Measurements from ENCODE around the gene HDAC7.
"Not testable (repeated sequence)": the region's sequence is repeated elsewhere in the genome, so short reads cannot be mapped to it uniquely, and the experiment has no call there.

Gene HDAC7

DNA sequence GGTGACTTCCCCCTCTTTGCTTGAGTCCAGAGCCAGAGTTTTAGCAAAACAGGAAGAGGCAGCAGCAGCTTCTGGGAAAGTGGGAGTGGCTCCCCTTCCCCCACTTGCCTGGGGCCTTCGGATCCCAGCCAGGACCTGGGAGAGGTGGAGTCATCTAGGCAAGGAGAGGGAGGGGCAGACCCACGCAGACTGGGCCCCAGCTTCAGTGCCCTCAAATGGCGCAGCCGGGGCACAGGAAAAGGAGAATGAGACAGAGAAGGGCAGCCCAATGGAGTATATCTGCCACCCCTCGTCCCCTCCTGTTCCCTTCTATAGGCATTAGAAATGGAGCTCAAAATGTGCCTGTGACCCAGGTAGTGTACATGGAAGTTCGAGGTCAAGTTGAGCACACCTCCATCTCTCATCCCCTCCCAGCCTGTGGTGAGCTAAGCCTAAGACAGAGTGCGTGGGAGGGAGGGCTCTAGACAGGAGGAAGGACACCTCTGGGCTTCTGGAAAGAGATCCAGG is 9.3 kb upstream of the HDAC7 start:
- peak; percentile 75 for DNase-seq (ENCODE audit: low read depth)

DNA sequence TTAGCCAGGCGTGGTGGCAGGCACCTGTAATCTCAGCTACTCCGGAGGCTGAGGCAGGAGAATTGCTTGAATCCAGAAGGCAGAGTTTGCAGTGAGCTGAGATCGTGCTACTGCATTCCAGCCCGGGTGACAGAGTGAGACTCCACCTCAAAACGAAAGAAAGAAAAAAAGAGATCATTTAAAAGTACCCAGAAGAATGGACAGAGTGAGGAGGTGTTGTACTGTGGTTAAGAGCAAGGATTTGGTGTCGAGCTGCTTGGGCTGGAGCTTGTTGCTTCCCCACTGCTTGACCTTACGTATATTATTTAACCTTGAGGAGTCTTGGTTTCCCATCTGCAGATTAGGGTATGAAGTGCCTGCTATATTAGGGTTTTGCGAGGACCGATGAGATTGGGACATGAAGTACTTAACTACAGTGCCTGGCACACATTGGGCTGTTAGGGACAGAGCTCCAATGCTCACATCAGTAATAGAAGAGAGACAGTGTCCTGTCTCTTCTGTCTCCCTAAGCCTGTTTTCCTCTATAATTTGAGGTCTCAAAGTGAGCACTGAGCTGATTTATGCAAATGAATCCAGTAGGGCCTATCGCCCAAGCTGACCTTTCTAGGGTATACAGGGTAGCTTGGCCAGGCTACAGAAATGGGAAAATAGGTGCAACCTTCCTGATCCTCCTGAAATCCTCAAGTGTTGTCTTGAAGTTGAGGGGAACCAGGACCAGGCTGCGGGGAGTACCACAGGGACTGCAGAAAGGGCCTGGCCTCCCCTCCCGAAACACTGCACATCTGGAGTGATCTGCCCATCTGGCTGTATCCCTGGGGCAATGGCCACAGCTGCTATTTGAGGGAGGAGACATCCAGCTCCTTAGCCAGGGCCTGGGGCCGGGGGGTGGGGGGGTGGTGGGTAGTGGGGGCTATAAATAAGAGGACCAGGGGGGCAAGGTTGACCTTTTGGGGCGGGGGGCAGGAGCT is 8.6 kb upstream of the HDAC7 start:
- DNase-seq (ENCODE audit: low read depth), result no peak

DNA sequence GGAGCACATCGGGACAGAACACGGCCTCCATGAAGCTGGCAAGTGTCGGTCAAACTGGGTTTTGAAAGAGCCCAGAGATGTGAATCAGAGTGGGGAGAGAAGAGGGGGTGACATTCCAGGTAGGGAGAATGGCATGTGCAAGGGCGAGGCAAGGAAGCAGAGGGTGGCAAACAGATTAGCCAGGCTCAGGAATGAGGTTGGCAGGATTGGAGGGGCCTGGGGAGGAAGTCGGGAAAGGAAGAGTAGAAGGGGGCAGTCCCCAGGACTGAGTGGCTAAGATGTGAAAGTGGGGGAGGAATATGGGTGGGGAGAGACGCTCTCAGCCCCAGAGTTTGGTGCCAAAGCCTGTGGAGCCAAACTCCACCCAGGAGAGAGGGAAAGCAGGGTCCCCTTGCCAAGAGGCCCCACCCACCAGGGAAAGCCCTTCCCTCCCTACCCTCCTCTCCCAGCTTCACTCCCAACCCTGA is 5.5 kb upstream of the HDAC7 start:
- no peak for DNase-seq (ENCODE audit: low read depth)

DNA sequence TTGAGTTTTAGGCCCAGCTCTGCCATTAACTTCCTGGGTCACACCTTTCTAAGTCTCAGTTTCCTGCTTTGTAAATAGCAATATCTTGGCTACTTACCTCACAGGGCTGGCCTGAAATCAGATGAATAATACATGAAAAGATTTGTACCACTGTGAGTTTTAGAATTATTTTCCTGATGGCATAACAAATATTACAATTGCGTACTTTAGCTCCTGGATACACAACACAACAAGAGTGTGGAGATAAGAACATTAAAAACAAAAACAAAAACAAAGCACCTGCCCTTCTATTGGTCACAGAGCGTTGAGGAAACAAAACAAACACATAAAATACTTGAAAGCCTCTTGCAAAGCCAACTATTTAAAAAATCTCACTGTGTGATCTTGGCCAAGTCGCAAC is 4.9 kb upstream of the HDAC7 start:
- no peak for DNase-seq (ENCODE audit: low read depth)

DNA sequence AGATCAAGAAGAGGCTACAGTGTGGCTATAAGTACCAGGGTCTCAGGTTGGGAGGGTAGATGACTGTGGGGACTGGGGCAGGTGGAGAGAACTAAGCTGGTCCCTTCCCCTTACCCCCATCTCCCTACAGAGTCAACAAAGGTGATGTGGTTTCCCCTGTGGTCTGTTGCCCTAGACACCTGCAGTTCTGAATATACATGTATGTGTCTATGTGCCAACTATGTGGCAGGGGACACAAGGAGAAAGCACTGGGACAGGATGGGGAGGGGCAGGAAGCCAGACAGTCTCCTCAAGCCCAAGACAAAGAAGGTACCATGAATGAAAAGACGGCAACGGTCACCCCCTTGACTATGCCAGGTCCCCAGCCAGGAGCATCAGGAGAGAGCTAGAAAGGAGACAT is 4.5 kb upstream of the HDAC7 start:
- no peak for DNase-seq (ENCODE audit: low read depth)

DNA sequence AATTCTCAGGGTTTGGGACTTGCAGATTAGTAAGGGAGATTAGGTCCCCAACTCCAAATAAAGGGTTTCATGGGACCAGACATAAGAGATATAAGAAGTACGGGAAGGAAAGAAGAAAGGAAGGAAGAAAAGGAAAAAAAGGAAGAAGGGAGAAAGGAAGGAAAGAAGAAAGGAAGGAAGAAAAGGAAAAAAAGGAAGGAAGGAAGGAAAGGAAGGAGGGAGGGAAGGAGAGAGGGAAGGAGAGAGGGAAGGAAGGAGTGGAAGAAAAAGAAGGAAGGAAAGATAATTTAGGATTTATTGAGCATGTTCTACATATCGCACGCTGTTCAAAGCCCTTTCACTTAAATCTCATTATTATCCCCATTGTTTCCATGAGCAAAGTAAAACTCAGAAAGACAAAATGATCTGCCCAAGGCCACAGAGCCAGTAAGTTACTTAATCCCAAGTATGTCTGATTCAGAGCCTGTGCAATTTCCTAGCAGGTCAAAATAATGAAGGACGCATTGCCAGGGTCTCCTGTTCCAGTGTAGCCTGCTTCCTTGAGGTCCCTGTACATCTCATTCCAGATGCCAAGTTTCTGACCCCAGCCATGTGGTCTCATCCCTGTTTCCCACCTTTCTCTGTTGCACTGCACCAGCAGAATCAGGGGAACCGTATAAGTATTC is 3.9 kb upstream of the HDAC7 start:
- DNase-seq (ENCODE audit: low read depth), result peak; percentile 74

DNA sequence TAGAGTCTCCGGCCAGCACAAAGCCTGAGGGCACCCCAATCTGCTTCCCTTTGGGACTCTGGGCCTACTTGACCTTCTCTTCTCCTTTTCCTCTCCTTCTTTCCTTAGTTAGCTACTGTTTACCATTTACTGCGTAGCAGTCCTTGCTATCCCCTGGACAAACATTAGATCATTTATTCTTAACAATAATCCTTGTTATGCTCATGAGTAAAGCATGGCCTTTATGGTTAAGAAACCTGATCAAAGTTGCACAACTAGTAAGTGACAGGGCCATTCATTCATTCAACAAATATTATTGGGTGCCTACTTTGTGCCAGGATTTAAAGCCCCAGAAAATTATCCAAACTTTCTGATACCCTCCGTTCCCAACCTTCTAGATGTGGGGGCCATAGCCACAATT is 3.2 kb upstream of the HDAC7 start:
- no peak for DNase-seq (ENCODE audit: low read depth)

DNA sequence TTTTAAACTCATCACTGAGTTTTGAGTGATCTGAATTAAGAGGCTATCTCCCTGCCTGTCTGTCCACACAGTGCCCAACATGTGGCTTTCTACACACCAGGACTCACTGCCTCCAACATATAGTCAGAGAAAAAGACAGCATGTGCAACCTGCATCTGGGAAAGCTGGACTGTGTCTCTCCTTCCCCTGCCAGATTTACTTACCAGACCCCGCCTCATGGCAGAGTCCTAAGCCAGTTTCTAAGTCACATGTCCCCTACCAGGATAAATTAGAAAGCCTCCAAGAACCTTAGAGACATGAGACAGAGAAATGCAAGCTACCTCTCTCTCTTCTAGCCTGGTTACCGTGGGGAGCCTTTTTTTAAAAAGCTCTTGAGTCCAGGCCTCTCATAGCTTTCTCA is 2.7 kb upstream of the HDAC7 start:
- no peak for DNase-seq (ENCODE audit: low read depth)

DNA sequence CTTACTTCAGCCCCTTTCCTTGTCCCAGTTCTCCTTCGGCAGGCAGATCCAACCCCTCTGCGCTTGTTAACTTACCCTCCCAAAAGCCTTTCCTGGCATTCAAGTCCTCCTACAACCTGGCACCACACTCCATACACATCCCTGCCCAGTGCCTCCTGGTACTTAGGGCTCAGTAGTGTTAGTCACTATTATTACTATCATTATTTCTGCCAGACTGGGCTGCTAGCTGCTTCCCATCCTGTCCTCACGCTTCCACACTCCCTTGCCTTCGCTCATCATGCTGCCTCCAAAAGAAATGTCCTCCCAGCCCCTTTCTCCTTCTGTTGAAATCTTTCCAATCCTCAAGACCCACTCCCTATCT is 1.6 kb upstream of the HDAC7 start:
- DNase-seq (ENCODE audit: low read depth), result peak; percentile 65

DNA sequence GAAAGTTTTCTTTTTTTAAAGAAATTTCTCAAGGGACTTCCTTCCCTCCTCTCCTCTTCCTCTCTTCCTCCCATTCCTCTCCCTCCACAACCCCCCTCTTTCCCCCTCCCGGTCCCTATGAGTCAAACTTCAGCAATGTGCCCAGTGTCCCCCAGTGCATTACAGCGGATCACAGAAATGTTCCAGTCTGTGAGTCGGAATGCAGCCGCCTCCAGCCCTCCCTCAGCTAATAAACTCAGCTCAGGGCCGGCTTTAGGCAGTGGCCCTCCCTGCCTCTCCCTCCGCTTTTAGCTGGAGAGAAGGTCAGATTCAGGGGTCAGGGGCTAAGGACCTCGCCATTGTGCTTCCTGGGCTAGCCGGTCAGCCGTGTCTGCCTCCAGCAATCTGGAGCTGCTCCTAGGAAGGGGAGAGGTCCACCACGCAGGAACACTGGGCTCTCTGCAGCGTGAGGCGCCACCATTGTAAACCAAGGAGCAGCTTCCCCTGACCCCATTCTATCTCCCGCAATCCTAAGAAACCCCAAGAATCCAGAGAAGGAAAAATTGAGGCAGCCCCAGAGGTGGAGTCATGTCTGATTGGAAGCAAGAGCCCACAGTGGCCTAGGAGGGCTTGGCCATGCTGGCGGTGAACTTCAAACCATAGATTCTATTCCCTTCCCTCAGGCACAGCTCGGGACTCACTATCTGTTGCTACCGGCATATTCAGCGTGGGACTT is 1.1 kb upstream of the HDAC7 start:
- peak; percentile 97 for DNase-seq (ENCODE audit: low read depth)

DNA sequence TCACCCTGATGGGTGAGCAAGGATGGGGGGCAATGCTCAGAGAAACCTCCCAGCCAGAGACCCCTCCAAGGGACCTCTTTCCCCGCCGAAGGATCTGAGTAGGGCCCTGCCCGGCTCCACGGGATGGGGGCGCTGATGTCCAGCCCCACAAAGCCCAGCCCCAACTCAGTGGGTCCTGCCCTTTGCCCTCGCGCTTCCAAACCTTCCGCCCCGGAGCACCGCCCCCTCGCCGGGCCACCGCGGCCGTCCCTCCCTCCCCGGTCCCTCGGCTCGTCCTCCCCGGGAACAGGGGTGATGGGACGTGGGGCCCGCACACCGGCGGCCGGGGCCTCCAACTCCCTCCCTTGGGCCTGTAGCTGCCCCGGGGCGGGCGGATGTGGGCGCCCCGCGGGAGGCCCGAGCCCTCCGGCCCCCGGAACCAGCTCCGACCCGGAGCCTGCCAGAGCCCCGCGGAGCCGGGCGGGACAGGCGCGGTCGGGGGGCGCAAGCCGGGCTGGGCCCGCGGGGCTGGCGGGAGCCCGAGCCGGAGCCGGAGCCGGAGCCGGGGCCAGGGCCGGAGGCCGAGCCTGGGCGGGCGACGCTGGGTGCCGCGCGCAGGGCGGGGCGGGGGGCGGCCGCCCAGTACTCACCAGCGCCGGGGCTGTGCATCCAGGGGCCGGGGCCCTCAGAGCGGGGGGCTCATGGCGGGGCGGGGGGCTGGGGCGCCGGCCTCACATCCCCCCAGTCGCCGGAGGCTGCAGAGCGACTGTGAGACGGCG is 386 bp downstream of the HDAC7 start:
- no peak for DNase-seq (ENCODE audit: low read depth)

DNA sequence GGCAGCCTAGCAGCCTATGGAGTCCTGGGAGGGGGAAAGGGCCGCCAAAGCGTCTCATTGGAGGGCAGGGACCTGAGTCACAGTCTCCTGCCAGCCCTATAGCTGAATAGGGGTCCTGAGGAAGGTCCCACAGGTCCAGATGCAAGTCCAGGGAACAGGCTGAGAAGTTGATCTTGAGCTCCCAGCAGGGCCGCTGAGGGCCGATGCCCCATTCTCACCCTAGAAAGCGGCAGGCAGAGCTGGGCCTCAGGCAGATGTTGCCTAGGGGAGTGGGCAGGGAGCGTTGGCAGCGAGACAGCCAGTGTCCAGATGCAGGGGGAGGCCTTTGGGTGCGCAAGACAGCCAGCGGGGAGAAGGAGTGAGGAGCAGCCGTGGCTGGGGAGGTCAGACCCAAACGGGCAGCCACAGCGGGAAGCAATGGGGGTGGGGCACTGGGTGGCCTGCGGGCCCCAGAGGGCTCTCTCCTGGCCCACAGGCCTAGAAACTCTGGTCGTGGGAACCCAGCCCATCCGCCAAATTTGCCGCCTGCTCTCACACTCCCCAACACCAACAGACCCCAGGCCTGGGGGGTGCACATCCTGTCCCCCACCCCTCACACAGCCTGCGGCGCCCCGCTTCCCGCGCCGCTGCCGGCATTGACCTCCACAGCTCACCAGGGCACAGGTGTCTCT is 1.1 kb downstream of the HDAC7 start:
- DNase-seq (ENCODE audit: low read depth), result no peak

DNA sequence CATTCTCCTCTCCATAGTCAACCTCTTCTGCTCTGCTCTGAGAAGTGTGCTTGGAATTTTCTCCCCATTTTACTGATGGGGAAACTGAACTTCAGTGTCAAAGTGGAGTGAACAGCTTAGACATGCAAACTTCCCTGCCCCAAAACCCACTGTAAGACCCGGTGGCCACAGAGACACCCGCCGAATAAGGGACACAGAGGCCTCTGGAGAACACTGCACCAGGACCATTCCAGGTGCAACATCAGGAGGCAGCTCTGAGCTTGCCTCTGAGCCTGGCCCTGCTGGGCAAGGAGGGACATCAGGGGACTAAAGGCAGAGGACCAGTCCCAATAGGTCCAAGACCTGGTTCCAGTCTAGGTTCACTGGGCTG is 1.7 kb downstream of the HDAC7 start:
- DNase-seq (ENCODE audit: low read depth), result no peak

DNA sequence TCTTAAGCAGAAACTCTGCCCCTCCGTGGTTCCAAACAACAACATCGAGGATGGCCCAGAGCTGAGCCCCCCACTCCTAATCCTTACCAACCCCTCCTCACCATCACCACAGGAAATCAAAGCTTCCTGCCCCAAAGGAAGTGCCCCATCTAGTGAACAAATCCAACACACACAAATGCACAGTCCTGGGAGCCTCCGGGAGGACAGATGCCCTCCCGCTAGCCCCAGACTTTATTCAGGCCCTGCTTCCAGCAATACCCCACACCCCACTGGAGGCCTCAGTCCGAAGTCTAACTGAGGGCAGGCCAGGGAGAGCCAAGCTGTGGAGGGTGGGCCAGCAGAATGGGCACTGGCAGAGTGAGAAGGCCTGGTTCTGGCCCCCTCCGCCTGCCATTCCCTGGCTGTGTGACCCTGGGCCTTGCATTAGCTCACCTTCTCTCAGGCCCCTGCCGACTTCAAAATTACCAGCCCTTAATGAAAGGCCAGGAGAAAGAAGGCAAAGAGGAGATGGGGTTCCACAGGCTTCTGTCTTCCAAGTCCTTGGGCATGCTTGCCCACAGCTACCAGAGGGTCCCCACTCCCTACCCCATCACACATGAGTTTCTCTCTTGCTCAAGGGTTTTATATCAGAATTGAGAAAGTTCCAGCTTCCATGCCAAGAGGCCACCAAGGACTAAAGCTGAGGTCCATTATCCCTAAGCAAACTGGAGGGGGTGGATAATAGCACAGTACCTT is 2.3 kb downstream of the HDAC7 start:
- DNase-seq (ENCODE audit: low read depth), result no peak

DNA sequence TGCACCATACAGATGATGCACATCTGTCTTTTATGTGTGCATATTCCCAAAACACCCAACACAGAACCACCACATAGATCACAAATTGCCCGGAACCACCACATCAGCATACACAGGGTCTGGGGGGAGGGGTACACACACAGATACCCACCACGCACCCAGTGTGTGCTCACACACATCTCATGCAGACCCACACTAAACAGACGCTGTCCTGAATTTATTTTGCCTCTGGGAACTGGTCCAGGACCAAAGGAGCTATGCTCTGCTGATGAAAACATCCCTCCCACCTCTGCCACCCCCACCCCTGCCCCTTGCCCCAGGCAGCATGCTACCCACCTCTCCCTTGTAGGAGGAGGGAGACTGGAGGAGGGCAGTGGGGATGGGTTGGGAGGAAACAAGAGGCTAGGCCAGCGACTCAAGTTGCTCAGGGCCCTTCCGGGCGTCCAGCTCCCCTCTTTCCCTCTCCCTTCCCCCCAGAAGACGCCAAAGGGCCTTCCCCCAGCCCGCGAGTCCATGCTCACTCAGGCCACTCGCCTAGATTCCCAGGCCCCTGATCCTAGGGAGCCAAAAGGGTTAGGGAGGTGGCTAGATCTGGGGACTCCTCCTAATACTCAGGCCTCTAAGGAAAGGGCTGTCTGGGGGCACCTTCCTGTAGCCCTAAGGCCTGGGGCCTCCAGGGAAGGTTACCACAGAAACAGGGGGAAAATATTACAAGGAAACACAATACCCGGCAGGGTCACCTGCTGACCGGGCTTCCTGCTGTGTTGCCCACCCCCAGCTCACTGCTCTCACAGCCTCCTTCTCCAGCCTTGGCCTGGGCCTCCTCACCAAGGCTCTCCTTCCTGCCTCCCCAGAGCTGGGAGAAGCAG is 3.1 kb downstream of the HDAC7 start:
- peak; percentile 28 for DNase-seq (ENCODE audit: low read depth)

DNA sequence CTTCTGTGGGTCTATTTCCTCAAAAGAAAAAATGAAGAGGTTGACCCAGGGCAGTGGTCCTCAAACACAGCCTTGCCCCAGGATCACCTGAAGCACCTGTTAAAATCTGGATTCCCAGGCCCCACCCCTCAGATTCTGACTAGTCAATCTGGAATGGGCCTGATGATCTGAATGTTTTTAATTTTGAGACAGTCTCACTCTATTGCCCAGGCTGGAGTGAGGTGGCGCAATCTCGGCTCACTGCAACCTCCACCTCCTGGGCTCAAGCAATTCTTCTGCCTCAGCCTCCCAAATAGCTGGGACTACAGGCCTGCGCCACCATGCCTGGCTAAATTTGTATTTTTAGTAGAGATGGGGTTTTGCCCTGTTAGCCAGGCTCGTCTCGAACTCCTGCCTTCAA is 4.3 kb downstream of the HDAC7 start:
- DNase-seq (ENCODE audit: low read depth), result not testable (repeated sequence)

DNA sequence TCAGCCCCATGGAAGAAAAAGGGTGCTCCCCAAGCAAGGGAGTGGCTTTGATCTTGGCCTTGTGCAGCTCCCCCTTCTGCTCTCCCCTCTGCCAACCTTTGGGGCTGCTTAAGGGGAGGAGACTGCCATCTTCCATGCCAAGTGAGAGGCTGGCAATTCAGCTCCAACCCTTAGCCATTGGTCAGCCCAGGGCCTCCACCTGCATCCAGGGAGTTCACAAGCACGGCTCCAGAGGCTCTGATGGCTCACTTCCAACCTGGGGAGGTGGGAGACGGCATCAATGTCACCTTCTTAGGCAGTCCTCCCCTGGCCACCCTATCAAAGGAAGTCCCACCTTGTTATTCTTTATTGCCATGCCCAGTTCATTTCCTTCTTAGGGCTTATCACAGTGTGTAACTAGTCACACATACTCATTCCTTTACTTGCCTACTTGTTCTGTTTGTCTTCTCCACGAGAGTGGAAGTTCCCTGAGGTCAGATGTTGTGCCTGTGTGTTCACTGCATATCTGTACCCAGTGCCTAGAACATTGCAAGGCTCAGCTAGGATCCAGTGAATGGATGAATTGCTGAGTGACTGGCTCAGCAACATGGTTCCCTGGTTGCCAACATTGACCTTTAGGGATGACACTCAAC is 5.0 kb downstream of the HDAC7 start:
- DNase-seq (ENCODE audit: low read depth), result no peak

DNA sequence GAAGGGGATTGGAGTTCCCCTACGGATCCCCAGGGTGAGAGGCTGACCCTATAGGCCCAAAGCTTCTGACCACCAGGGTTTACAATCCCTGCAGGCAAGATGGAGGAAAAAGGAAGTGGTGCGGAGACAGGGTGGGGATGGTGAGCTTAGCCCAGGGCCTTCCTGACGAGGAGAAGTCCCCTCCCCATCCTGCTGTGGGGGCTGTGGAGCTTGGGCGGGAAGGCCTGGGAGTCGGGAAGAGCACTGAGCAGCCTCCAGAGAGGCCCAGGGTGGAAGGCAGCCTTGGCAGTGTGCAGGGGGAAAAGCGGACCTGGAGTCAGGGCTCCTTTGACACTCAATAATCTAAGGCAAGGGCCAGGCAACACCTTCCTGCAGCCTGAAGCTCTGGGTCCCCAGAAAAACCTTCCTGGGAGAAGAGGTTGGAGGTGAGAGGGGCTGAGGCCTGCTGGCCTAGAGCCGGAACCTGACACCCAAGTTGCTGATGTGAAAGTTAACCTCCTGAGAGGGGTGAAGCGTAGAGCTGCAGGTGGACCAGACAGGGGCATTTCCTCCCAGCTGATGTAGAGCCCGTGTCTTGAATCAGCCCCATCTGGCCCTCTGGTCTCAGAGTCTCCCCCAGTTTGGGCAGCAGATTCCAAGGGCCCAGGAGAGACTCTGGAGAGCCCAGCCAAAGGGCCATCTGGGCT is 6.0 kb downstream of the HDAC7 start:
- no peak for DNase-seq (ENCODE audit: low read depth)

Data from amniotic epithelial cell (primary cell).